ENCODE measurements around the gene FOXP1. TPM values are rescaled to one million over a fixed set of nuclear protein-coding genes. Genes with fewer than 3 reads are reported as not detected.

FOXP1 gene
- total and polyA plus RNA-seq, 2 of the 13 experiments (the other 11 are each of a cell fraction or from before 2014, with no cell fraction given) = 40.4 to 59.0 TPM

GRCh38 chr3:71579935-71580406, 3.6 kb downstream of the FOXP1 start (continued):
- no peak for TF ChIP-seq PCBP1 (IDR thresholded peaks at IDR 0.05; ENCODE audit: borderline replicate concordance, low read depth, low read length)
- TF ChIP-seq, protein P1, sequence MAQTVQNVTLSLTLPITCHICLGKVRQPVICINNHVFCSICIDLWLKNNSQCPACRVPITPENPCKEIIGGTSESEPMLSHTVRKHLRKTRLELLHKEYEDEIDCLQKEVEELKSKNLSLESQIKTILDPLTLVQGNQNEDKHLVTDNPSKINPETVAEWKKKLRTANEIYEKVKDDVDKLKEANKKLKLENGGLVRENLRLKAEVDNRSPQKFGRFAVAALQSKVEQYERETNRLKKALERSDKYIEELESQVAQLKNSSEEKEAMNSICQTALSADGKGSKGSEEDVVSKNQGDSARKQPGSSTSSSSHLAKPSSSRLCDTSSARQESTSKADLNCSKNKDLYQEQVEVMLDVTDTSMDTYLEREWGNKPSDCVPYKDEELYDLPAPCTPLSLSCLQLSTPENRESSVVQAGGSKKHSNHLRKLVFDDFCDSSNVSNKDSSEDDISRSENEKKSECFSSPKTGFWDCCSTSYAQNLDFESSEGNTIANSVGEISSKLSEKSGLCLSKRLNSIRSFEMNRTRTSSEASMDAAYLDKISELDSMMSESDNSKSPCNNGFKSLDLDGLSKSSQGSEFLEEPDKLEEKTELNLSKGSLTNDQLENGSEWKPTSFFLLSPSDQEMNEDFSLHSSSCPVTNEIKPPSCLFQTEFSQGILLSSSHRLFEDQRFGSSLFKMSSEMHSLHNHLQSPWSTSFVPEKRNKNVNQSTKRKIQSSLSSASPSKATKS (CRISPR knock-in tag; IDR thresholded peaks at IDR 0.05) = no peak
- TF ChIP-seq, protein P2, sequence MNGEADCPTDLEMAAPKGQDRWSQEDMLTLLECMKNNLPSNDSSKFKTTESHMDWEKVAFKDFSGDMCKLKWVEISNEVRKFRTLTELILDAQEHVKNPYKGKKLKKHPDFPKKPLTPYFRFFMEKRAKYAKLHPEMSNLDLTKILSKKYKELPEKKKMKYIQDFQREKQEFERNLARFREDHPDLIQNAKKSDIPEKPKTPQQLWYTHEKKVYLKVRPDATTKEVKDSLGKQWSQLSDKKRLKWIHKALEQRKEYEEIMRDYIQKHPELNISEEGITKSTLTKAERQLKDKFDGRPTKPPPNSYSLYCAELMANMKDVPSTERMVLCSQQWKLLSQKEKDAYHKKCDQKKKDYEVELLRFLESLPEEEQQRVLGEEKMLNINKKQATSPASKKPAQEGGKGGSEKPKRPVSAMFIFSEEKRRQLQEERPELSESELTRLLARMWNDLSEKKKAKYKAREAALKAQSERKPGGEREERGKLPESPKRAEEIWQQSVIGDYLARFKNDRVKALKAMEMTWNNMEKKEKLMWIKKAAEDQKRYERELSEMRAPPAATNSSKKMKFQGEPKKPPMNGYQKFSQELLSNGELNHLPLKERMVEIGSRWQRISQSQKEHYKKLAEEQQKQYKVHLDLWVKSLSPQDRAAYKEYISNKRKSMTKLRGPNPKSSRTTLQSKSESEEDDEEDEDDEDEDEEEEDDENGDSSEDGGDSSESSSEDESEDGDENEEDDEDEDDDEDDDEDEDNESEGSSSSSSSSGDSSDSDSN (CRISPR knock-in tag; IDR thresholded peaks at IDR 0.05) = no peak
- no peak for TF ChIP-seq CHD2 (IDR thresholded peaks at IDR 0.05; ENCODE audit: low read depth, low read length)
- TF ChIP-seq, protein P3, sequence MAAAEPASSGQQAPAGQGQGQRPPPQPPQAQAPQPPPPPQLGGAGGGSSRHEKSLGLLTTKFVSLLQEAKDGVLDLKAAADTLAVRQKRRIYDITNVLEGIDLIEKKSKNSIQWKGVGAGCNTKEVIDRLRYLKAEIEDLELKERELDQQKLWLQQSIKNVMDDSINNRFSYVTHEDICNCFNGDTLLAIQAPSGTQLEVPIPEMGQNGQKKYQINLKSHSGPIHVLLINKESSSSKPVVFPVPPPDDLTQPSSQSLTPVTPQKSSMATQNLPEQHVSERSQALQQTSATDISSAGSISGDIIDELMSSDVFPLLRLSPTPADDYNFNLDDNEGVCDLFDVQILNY (CRISPR knock-in tag; conservative IDR thresholded peaks at IDR 0.05) = no peak
- no peak for TF ChIP-seq NFATC3 (CRISPR knock-in tag; IDR thresholded peaks at IDR 0.05)
- TF ChIP-seq HIVEP1 (CRISPR knock-in tag; IDR thresholded peaks at IDR 0.05) = no peak
- TF ChIP-seq ZNF510 (CRISPR knock-in tag; IDR thresholded peaks at IDR 0.05; ENCODE audit: low read depth) = no peak
- TF ChIP-seq MXI1 (IDR thresholded peaks at IDR 0.05; ENCODE audit: borderline replicate concordance, low read depth, low read length) = peak; percentile 42; the same call in 1 of the 3 replicates
- no peak for TF ChIP-seq NFYB (CRISPR knock-in tag; IDR thresholded peaks at IDR 0.05)
- TF ChIP-seq ZNF362 (CRISPR knock-in tag; IDR thresholded peaks at IDR 0.05; ENCODE audit: borderline replicate concordance) = peak; percentile 100
- TF ChIP-seq PHF5A (CRISPR knock-in tag; IDR thresholded peaks at IDR 0.05; ENCODE audit: low read depth, unreplicated experiment) = no peak
- TF ChIP-seq MBD4 (IDR thresholded peaks at IDR 0.05; ENCODE audit: borderline replicate concordance, low read length) = no peak; the same call in 1 of the 2 replicates
- TF ChIP-seq KDM5A (IDR thresholded peaks at IDR 0.05; ENCODE audit: borderline replicate concordance, low read length) = peak; percentile 52; the same call in 1 of the 2 replicates
- TF ChIP-seq, protein P4, sequence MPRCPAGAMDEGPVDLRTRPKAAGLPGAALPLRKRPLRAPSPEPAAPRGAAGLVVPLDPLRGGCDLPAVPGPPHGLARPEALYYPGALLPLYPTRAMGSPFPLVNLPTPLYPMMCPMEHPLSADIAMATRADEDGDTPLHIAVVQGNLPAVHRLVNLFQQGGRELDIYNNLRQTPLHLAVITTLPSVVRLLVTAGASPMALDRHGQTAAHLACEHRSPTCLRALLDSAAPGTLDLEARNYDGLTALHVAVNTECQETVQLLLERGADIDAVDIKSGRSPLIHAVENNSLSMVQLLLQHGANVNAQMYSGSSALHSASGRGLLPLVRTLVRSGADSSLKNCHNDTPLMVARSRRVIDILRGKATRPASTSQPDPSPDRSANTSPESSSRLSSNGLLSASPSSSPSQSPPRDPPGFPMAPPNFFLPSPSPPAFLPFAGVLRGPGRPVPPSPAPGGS (CRISPR knock-in tag; IDR thresholded peaks at IDR 0.05) = no peak
- TF ChIP-seq AGO1 (IDR thresholded peaks at IDR 0.05; ENCODE audit: low read depth, low read length, poor library complexity, severe bottlenecking) = no peak
- peak; percentile 72; the same call in 1 of the 2 replicates for TF ChIP-seq ELF3 (CRISPR knock-in tag; IDR thresholded peaks at IDR 0.05)
- TF ChIP-seq, protein P5, sequence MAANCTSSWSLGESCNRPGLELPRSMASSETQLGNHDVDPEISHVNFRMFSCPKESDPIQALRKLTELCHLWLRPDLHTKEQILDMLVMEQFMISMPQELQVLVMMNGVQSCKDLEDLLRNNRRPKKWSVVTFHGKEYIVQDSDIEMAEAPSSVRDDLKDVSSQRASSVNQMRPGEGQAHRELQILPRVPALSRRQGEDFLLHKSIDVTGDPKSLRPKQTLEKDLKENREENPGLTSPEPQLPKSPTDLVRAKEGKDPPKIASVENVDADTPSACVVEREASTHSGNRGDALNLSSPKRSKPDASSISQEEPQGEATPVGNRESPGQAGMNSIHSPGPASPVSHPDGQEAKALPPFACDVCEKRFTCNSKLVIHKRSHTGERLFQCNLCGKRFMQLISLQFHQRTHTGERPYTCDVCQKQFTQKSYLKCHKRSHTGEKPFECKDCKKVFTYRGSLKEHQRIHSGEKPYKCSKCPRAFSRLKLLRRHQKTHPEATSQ (CRISPR knock-in tag; IDR thresholded peaks at IDR 0.05; ENCODE audit: borderline replicate concordance) = peak; percentile 48; the same call in 1 of the 2 replicates
- no peak for TF ChIP-seq ZNF598 (CRISPR knock-in tag; IDR thresholded peaks at IDR 0.05; ENCODE audit: borderline replicate concordance)
- no peak for TF ChIP-seq KAT7 (CRISPR knock-in tag; IDR thresholded peaks at IDR 0.05; ENCODE audit: borderline replicate concordance)
- no peak for TF ChIP-seq HMGA1 (CRISPR knock-in tag; conservative IDR thresholded peaks at IDR 0.05)
